ENCODE results near the gene COL20A1.
"Not testable (repeated sequence)": the region's sequence is repeated elsewhere in the genome, so short reads cannot be mapped to it uniquely, and the experiment has no call there.

COL20A1 gene

GRCh38 chr20:63365601-63366389 lies 72.8 kb downstream of the COL20A1 start:
- no peak for DNase-seq

- peak; percentile 66 for DNase-seq
Measured at GRCh38 chr20:63366390-63367365, 73.7 kb downstream of the COL20A1 start.

- DNase-seq = no peak
Measured at GRCh38 chr20:63367446-63368055, 74.6 kb downstream of the COL20A1 start.

GRCh38 chr20:63368151-63368550 lies 75.2 kb downstream of the COL20A1 start:
- no peak for DNase-seq

GRCh38 chr20:63369024-63369530 lies 76.1 kb downstream of the COL20A1 start:
- no peak for DNase-seq

GRCh38 chr20:63369724-63370617 lies 77.0 kb downstream of the COL20A1 start:
- no peak for DNase-seq

DNA sequence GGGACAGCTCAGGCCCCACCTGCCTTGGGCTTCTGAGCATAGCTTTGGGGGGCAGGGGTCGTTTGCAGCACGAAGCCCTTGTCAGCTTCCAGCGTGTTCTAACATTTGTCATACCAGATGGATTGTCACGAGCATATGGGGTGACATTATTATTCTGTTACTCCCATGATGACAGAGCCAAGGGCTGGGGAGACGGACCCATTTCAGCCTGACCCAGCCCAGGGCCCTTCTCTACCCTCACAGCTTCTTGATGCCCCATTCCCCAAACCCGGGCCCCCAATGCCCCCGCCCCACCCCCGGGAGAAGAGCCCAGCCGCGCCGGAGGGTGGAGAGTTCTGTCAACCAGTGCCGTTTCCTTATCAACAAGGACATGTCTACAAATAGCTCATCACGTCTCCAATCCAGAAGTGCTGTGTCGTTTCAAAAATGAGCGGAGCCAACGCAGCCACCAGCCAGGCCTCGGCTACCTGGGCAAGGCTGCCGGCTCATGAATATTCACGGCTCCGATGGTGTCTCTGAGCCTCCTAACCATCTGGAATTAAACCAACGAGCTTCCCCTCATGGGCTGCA lies 77.7 kb downstream of the COL20A1 start:
- no peak for DNase-seq

GRCh38 chr20:63371291-63371865 lies 78.4 kb downstream of the COL20A1 start:
- no peak for DNase-seq

DNA sequence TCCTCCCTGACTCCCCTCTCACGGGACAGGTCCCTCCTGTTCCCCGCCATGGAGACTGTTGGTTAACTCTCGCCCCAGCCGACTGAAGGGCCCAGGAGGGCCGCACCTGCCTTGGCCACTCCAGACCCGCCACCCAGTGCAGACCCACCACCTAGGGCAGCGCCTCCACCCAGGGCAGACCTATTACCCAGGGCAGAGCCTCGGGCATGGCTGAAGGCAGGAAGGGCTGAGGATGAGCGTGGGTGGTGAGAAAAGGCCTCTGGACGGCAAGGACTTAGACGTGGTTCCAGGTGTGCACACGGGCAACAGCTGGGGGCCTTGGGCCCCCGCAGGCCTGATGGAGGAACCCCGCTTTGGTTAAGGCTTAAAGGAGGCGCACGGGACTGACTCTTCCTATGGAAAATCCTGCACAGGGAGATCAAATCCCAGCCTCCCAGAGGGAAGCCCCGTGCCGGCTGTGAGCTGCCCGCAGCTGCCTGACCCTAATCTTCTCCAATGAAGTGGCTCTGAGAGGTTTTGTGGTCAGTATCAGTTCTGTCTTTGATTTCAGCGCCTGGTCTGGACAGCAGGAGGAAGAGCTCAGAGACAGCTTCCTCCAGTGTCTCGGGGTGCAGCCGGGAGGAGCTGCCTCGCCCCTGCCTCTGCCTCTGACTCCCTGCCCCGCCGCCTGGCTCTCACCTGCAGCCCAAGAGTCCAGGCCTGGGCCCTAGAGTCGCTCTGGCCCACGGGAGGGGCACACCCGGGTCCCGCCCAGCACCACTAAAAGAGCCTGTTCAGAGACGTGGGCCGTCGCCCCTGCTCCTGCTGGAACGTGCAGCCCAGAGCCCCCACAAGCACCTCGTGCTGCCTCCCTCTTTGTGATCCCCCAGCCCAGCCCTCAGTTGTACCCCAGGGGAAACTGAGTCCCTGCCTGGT lies 80.2 kb downstream of the COL20A1 start:
- DNase-seq = no peak

DNA sequence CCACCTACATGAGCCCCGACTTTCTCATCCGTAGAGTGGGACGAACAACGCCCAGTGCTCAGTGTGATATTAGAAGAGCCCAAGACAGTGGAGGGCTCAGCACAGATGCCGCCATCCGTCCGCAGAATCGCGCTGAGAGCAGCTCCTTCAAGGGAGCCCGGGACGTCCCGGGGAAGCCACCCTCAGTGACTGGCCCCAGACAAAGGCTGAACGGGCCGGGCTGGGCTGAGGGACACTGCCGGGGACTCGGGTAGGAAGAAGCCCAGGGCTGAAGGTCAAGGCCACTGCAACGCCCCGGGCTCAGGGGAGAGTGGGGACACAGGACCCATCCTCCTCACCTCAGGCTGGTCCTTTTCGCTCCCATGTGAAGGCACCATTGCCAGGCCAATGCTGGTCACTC lies 81.0 kb downstream of the COL20A1 start:
- no peak for DNase-seq

- no peak for DNase-seq
Measured at GRCh38 chr20:63374504-63374903, 81.5 kb downstream of the COL20A1 start.

- DNase-seq = no peak
Measured at GRCh38 chr20:63375438-63375837, 82.5 kb downstream of the COL20A1 start.

DNA sequence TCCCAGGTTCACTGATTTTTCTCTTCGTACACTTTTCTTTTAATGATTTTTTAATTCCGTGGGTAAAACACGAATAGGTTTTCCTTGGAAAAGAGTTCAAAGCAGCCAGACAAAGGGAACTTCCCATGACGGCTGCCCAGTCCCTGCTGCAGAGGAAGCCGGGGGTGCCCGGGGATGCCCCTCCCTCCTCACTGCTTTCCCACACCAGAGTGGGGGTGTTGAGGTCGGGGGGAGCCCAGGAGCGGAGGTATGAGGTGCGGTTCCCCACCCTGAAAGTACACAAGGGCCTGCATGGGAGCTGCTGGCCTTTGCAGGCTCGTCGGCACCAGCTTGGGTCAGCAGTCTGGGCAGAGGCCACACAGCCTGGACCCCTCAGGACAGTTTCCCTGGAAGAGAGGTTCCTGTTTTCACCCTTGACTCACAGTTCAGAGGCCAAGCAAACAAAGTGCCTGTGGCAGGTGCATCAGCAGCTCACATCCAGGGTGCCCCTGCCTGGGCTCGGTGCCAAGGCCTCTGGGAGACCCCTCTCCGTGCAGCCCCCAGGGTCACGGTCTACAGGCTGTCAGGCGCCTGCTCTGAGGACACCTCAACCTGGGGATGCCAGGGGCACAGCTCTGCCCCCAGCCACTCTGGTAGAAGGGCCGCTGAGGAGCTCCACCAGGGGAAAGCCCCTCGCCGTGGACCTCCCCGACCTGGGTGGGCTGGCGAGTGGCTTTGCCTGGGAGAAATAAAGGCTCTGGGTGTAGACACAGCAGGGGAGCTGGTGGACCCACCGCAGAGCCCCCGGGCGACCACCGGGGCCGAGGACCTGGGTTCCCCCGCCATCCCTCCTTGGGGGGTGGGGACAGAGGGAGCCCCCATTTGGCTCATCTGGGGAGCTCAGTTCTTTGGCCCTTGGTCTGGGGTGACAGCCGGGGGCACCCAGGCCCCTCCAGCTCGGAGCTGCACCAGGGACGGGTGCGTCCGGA lies 83.6 kb downstream of the COL20A1 start:
- DNase-seq = no peak

- no peak for DNase-seq
Measured at GRCh38 chr20:63377256-63377941, 84.4 kb downstream of the COL20A1 start.

GRCh38 chr20:63377951-63378381 lies 85.0 kb downstream of the COL20A1 start:
- DNase-seq = no peak

DNA sequence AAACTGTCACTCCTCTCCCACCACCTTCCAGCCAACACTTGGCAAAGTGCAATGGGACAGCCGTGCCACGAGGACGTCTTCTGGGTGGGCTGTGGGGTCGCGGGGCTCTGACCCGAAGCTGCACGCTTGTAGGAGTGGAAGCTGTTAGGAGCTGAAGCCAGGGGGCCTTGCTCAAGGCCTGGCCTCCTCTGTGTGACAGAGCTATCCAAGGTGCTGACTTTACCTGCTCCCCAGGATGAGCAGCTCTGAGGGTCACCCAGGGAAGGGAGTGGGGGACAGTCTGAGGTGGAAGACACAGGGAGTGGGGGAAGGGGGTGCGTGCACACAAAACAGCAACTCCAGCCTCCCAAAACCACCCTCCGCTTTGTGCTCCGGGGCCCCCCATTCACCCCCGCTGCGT lies 85.6 kb downstream of the COL20A1 start:
- no peak for DNase-seq

GRCh38 chr20:63379296-63379695 lies 86.3 kb downstream of the COL20A1 start:
- no peak for DNase-seq

DNA sequence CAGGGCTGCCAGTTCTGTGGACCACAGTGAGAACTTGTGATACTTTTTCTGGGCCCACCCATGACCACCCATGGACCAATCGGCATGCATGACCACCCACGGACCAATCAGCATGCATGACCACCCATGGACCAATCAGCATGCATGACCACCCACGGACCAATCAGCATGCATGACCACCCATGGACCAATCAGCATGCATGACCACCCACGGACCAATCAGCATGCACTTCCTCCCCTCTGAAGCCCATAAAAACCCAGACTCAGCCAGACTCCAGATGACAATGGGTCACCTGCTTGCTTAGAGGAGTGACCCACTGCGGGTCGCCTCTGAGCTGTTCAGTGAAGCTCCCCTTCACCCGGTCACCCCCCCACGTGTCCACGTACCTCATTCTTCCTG lies 86.9 kb downstream of the COL20A1 start:
- DNase-seq = not testable (repeated sequence)
